Endothelial cell (in vitro differentiated cells): Measurements from ENCODE around the gene WTAP. TPM values are rescaled to one million over a fixed set of nuclear protein-coding genes. Genes with fewer than 3 reads are reported as not detected.
"Not testable (repeated sequence)": the region's sequence is repeated elsewhere in the genome, so short reads cannot be mapped to it uniquely, and the experiment has no call there.

Experiments
- DNase-seq: peaks from one replicate; pipeline ENCODE4 v3.0.0; 2021; ENCODE audit warnings: low spot score
- H3K27ac Mint-ChIP-seq: one replicate; pipeline ENCODE4 v1.8.0; 2021; ENCODE audit warnings: mixed read lengths, inconsistent platforms; ENCODE audit not compliant: unreplicated experiment
- H3K27me3 Mint-ChIP-seq: one replicate; pipeline ENCODE4 v1.8.0; 2021; ENCODE audit warnings: mild to moderate bottlenecking, moderate library complexity, mixed read lengths, inconsistent platforms; ENCODE audit not compliant: unreplicated experiment
- H3K36me3 Mint-ChIP-seq: one replicate; pipeline ENCODE4 v1.8.0; 2021; ENCODE audit warnings: mild to moderate bottlenecking, low read depth, mixed read lengths, inconsistent platforms; ENCODE audit not compliant: unreplicated experiment
- H3K4me1 Mint-ChIP-seq: one replicate; pipeline ENCODE4 v1.8.0; 2021; ENCODE audit warnings: mild to moderate bottlenecking, mixed read lengths, inconsistent platforms; ENCODE audit not compliant: unreplicated experiment
- H3K4me3 Mint-ChIP-seq: one replicate; pipeline ENCODE4 v1.8.0; 2021; ENCODE audit warnings: mild to moderate bottlenecking, mixed read lengths, inconsistent platforms; ENCODE audit not compliant: unreplicated experiment
- H3K9me3 Mint-ChIP-seq: one replicate; pipeline ENCODE4 v1.8.0; 2021; ENCODE audit warnings: mixed read lengths, inconsistent platforms; ENCODE audit not compliant: unreplicated experiment
- CTCF ChIP-seq: fragments of 200-600 bp; sonication (generic); IDR thresholded peaks from one replicate; pipeline ENCODE4 v1.5.0; 2021; ENCODE audit warnings: antibody characterized with exemption; ENCODE audit not compliant: unreplicated experiment
- total RNA-seq: library from RNA; stranded (reverse); fragmentation: NEBNext Ultra II Directional; extraction: Animal tissue kit (Norgen Biotek cat#: 25700); gene quantifications from one replicate; pipeline ENCODE4 v1.2.1, GENCODE V29; 2021; ENCODE audit not compliant: unreplicated experiment

The WTAP gene
- total RNA-seq, 1 donor from 2014 or later, result 95.4 TPM

- peaks cover 21% of the 10 kb centered on the region for H3K4me1 Mint-ChIP-seq
- no peak overlapping the region for H3K27ac Mint-ChIP-seq
- peaks cover 4% of the 10 kb centered on the region for H3K27me3 Mint-ChIP-seq
- no peaks in the 10 kb centered on the region for H3K9me3 Mint-ChIP-seq
- no peak overlapping the region for H3K4me3 Mint-ChIP-seq
- peaks cover 11% of the 10 kb centered on the region for H3K36me3 Mint-ChIP-seq
- no peak for TF ChIP-seq CTCF
- DNase-seq, result no peak
Measured at GRCh38 chr6:159689001-159689400, 38.3 kb upstream of the WTAP start.

- not testable (repeated sequence) for H3K36me3 Mint-ChIP-seq, H3K9me3 Mint-ChIP-seq, DNase-seq, H3K27ac Mint-ChIP-seq, H3K27me3 Mint-ChIP-seq, H3K4me3 Mint-ChIP-seq
- peaks cover 28% of the 10 kb centered on the region for H3K4me1 Mint-ChIP-seq
Measured at GRCh38 chr6:159690135-159690534, 37.2 kb upstream of the WTAP start.

- Mint-ChIP-seq H3K27ac (peak overlapping the region; percentile 3), H3K4me1 (peaks cover 24% of the 10 kb centered on the region), H3K36me3 (peaks cover 8% of the 10 kb centered on the region), H3K27me3 (peaks cover 7% of the 10 kb centered on the region), H3K9me3 (no peaks in the 10 kb centered on the region), H3K4me3 (peak overlapping the region; percentile 92)
- peak; percentile 48 for TF ChIP-seq CTCF
- no peak for DNase-seq
Measured at GRCh38 chr6:159691133-159691962, 36.0 kb upstream of the WTAP start.

GRCh38 chr6:159691963-159692287 is 35.4 kb upstream of the WTAP start:
- H3K4me3 Mint-ChIP-seq, result peak overlapping the region; percentile 92
- peak overlapping the region; percentile 42 for H3K27ac Mint-ChIP-seq
- DNase-seq, result no peak
- H3K9me3 Mint-ChIP-seq, result no peaks in the 10 kb centered on the region
- peaks cover 9% of the 10 kb centered on the region for H3K27me3 Mint-ChIP-seq
- TF ChIP-seq CTCF, result no peak
- H3K4me1 Mint-ChIP-seq, result peaks cover 21% of the 10 kb centered on the region
- peaks cover 6% of the 10 kb centered on the region for H3K36me3 Mint-ChIP-seq

- Mint-ChIP-seq H3K27ac (peak overlapping the region; percentile 42), H3K4me1 (peaks cover 19% of the 10 kb centered on the region)
- peak; percentile 40 for DNase-seq
Measured at GRCh38 chr6:159692303-159693127, 34.8 kb upstream of the WTAP start.

More at GRCh38 chr6:159692303-159693127, 34.8 kb upstream of the WTAP start:
- peak overlapping the region; percentile 92 for H3K4me3 Mint-ChIP-seq
- H3K27me3 Mint-ChIP-seq, result peaks cover 10% of the 10 kb centered on the region
- peaks cover 4% of the 10 kb centered on the region for H3K36me3 Mint-ChIP-seq
- H3K9me3 Mint-ChIP-seq, result no peaks in the 10 kb centered on the region
- no peak for TF ChIP-seq CTCF
